GM12872 (cell line): ENCODE results near the gene TET1.

Source experiments
- TF ChIP-seq, protein P1 (sequence below): IDR thresholded peaks from 3 replicates; pipeline ENCODE4 v1.5.1; 2011; ENCODE audit warnings: low read depth, mild to moderate bottlenecking, low read length, moderate library complexity; ENCODE audit not compliant: insufficient read depth

Gene TET1

DNA sequence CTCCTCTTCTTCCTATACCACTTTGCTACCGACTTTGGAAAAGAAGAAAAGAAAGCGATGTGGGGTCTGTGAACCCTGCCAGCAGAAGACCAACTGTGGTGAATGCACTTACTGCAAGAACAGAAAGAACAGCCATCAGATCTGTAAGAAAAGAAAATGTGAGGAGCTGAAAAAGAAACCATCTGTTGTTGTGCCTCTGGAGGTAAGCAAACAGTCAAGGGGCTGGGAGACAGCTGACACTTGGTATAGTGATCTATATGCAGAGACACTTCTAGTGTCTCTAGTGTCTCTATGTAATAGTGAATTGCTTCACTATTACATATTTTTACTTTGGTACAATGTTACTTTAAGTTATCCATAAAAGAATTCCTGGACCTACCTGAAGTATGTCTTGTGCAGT is 13.9 kb downstream of the TET1 start:
- TF ChIP-seq, protein P1, sequence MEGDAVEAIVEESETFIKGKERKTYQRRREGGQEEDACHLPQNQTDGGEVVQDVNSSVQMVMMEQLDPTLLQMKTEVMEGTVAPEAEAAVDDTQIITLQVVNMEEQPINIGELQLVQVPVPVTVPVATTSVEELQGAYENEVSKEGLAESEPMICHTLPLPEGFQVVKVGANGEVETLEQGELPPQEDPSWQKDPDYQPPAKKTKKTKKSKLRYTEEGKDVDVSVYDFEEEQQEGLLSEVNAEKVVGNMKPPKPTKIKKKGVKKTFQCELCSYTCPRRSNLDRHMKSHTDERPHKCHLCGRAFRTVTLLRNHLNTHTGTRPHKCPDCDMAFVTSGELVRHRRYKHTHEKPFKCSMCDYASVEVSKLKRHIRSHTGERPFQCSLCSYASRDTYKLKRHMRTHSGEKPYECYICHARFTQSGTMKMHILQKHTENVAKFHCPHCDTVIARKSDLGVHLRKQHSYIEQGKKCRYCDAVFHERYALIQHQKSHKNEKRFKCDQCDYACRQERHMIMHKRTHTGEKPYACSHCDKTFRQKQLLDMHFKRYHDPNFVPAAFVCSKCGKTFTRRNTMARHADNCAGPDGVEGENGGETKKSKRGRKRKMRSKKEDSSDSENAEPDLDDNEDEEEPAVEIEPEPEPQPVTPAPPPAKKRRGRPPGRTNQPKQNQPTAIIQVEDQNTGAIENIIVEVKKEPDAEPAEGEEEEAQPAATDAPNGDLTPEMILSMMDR: no peak

DNA sequence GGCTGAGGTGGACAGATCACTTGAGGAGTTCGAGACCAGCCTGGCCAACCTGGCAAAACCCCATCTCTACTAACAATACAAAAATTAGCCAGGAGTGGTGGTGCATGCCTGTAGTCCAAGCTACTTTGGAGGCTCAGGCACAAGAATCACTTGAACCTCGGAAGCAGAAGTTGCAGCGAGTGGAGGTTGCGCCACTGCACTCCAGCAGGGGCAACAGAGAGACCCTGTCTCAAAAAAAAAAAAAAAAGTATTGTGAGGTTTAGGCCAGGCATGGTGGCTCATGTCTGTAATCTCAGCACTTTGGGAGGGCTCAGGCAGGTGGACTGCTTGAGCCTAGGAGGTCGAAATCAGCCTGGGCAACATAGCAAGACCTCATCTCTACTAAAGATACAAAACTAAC is 16.0 kb downstream of the TET1 start:
- TF ChIP-seq, protein P1: no peak

DNA sequence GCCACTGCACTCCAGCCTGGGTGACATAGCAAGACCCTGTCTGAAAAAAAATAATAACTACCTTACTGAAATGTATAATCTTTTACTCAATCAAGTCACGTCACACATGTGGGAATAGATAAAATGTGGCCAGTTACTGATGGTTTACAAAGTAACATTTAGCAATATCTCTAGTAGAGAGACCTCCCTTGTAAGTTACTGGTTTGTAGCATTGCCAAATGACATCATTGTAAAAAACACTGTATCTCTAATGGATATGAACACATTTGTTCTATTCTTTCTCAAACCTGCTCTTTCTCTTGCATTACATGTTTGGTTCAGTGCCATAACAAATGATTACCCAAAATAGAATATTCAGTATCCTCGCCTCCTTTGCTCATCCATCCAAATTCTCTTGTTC is 18.8 kb downstream of the TET1 start:
- TF ChIP-seq, protein P1: no peak

DNA sequence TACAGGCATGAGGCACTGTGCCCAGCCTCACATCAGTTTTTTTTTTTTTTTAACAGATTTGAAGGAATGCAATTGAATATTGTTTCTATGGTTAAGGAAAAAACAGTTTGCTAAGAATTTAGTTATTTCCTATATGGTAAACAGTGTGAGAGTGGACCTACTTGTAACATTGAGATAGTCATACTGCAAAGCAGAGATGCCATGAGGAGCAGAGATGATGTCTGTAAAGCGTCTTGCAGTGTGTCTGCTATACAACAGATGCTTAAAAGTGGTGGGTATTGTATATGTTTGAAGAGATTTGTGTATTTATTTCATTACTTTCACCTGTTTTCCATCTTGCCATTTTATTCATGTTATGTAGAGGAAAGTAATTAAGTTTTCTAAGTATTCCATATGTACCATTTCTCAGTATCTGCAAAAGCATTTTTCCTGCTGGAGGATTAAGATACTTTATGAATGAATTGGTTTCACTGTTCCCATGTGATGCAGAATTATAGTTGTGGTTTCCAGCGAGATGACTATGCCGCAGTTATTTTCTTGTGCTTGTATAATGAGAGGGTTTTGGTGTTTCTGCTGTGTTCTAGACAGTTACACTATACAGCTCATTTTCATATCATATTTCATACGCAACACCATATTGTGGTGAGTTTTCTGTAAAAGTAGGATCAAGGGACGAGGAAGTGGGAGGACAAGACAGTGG is 26.6 kb downstream of the TET1 start:
- TF ChIP-seq, protein P1: no peak

DNA sequence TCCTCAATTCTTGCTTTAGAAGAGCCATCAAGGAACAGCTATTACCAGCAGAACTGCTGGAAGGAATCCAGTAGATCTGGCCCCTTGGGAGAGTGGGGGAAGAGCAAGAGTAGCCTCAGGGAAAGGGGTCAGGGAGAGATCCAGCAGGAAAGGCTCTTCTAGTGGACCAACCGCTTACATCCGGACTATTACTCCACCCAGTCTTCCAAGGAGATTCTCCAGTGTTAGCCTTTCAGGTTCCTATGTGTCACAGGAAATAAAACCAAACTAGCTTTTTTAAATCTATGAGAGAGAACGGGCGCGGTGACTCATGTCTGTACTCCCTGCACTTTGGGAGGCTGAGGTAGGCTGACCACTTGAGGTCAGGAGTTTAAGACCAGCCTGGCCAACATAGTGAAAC is 34.3 kb downstream of the TET1 start:
- TF ChIP-seq, protein P1: no peak

DNA sequence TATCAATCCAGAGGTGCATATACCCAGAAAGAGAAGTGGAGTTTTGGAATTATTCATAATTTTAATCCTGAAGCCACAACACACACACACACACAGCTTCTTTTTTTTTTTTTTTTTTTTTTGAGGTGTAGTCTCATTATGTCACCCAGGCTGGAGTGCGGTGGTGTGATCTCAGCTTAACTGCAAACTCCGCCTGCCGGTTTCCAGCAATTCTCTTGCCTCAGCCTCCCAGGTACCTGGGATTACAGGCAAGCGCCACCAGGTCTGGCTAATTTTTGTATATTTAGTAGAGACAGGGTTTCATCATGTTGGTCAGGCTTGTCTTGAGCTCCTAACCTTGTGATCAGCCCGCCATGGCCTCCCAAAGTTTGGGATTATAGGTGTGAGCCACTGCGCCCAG is 35.4 kb downstream of the TET1 start:
- TF ChIP-seq, protein P1: no peak

DNA sequence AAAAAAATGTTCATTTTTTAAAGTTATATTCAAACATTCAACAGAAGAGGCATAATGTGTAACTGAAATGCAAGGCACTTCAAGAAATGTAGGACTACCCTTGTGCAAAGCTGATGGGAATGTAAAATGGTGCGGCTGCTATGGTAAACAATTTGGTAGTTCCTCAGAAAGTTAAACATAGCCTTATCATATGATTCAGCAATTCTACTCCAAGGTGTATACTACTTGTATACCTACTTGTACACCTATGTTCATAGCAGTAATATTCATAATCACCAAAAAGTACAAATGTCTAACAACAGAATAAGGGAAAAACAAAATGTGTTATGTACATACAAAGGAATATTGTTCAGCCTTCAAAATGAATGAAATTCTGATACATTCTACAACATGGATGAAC is 37.3 kb downstream of the TET1 start:
- TF ChIP-seq, protein P1: no peak
